ENCODE results near the gene TMEM223. TPM values are rescaled to one million over a fixed set of nuclear protein-coding genes. Genes with fewer than 3 reads are reported as not detected.

Gene TMEM223
- total and polyA plus RNA-seq, 9 of the 15 experiments (the other 6 are each of a cell fraction or from before 2014, with no cell fraction given) = 5.9 to 34.5 (median 19.6) TPM

GRCh38 chr11:62753736-62754603 is 37.8 kb downstream of the TMEM223 start, which contains the start of gene ZBTB3 (continued):
- peak; percentile 36 for TF ChIP-seq TAF1 (IDR thresholded peaks at IDR 0.05; ENCODE audit: control insufficient read depth, extremely low read depth, insufficient read depth, low read length, severe bottlenecking)
- TF ChIP-seq CEBPZ (IDR thresholded peaks at IDR 0.05; ENCODE audit: borderline replicate concordance, low read depth, low read length) = peak; percentile 95
- no peak for TF ChIP-seq ZNF133 (CRISPR knock-in tag; IDR thresholded peaks at IDR 0.05)
- TF ChIP-seq ZBED1 (IDR thresholded peaks at IDR 0.05) = no peak; the same call in 1 of the 2 replicates
- no peak for TF ChIP-seq CBX2 (IDR thresholded peaks at IDR 0.05; ENCODE audit: insufficient read depth, low read length, poor library complexity, severe bottlenecking)
- TF ChIP-seq POLR2H (tag; IDR thresholded peaks at IDR 0.05; ENCODE audit: low read depth) = peak; percentile 83
- TF ChIP-seq ZNF134 (CRISPR knock-in tag; conservative IDR thresholded peaks at IDR 0.05) = 0 out of 2 replicates have a peak, but pooled peaks have one; percentile 14
- 0 out of 2 replicates have a peak, but pooled peaks have one; percentile 41 for TF ChIP-seq GTF2F1 (IDR thresholded peaks at IDR 0.05; ENCODE audit: low read depth, low read length)
- no peak for TF ChIP-seq ZSCAN29 (IDR thresholded peaks at IDR 0.05)
- no peak for TF ChIP-seq CEBPB (tag; IDR thresholded peaks at IDR 0.05)
- TF ChIP-seq ZNF76 (CRISPR knock-in tag; IDR thresholded peaks at IDR 0.05; ENCODE audit: borderline replicate concordance) = no peak
- peak; percentile 85 for TF ChIP-seq C11orf30 (IDR thresholded peaks at IDR 0.05; ENCODE audit: low read depth)
- no peak; the same call in 1 of the 2 replicates for TF ChIP-seq CBX1 (IDR thresholded peaks at IDR 0.05; ENCODE audit: low read depth)
- no peak for TF ChIP-seq REST (IDR thresholded peaks at IDR 0.05; ENCODE audit: borderline replicate concordance)
- no peak for TF ChIP-seq REST (CRISPR knock-in tag; IDR thresholded peaks at IDR 0.05; ENCODE audit: low read depth)
- TF ChIP-seq E2F5 (CRISPR knock-in tag; IDR thresholded peaks at IDR 0.05) = no peak

Data from K562 (cell line).